GM18502 (cell line): ENCODE data around the gene UCHL3.
"Not testable (repeated sequence)": the region's sequence is repeated elsewhere in the genome, so short reads cannot be mapped to it uniquely, and the experiment has no call there.

Experiments
- ATAC-seq: cut with Tn5 transposase; IDR thresholded peaks from one replicate; pipeline ENCODE4 v1.9.1; 2021; ENCODE audit warnings: mild to moderate bottlenecking; ENCODE audit not compliant: unreplicated experiment, poor library complexity

UCHL3 gene

GRCh38 chr13:75545386-75545785, 4.2 kb upstream of the UCHL3 start:
- ATAC-seq, result not testable (repeated sequence)

- no peak for ATAC-seq
These were observed 1.7 kb upstream of the UCHL3 start for GRCh38 chr13:75547917-75548316.

- ATAC-seq, result peak; percentile 21
These were observed 572 bp downstream of the UCHL3 start for GRCh38 chr13:75550159-75550567.

- ATAC-seq, result no peak
These were observed 4.9 kb downstream of the UCHL3 start for GRCh38 chr13:75554464-75554863.

- ATAC-seq, result no peak
These were observed 5.4 kb downstream of the UCHL3 start for GRCh38 chr13:75554981-75555380.

- no peak for ATAC-seq
These were observed 6.2 kb downstream of the UCHL3 start for GRCh38 chr13:75555836-75556235.

GRCh38 chr13:75556961-75557360, 7.4 kb downstream of the UCHL3 start:
- ATAC-seq, result no peak

- ATAC-seq, result no peak
These were observed 8.7 kb downstream of the UCHL3 start for GRCh38 chr13:75558145-75558840.

GRCh38 chr13:75566658-75567057, 17.1 kb downstream of the UCHL3 start:
- no peak for ATAC-seq

GRCh38 chr13:75569576-75569975, 20.0 kb downstream of the UCHL3 start:
- ATAC-seq, result no peak

- ATAC-seq, result peak; percentile 72
These were observed 29.9 kb downstream of the UCHL3 start for GRCh38 chr13:75579529-75579928.

GRCh38 chr13:75581874-75582640, 32.5 kb downstream of the UCHL3 start:
- no peak for ATAC-seq

- ATAC-seq, result no peak
These were observed 33.5 kb downstream of the UCHL3 start for GRCh38 chr13:75583091-75583490.

- ATAC-seq, result no peak
These were observed 35.6 kb downstream of the UCHL3 start for GRCh38 chr13:75585153-75585552.

GRCh38 chr13:75587679-75588078, 38.1 kb downstream of the UCHL3 start:
- ATAC-seq, result no peak

- no peak for ATAC-seq
These were observed 47.1 kb downstream of the UCHL3 start for GRCh38 chr13:75596657-75597182.

- ATAC-seq, result no peak
These were observed 50.8 kb downstream of the UCHL3 start for GRCh38 chr13:75600371-75600770.

GRCh38 chr13:75603038-75603437, 53.4 kb downstream of the UCHL3 start:
- ATAC-seq, result no peak

- ATAC-seq, result no peak
These were observed 57.9 kb downstream of the UCHL3 start for GRCh38 chr13:75607447-75607846.

GRCh38 chr13:75610466-75610865, 60.9 kb downstream of the UCHL3 start:
- ATAC-seq, result no peak

GRCh38 chr13:75612354-75612753, 62.8 kb downstream of the UCHL3 start:
- ATAC-seq, result no peak

- no peak for ATAC-seq
These were observed 67.6 kb downstream of the UCHL3 start for GRCh38 chr13:75617230-75617629.
